ENCODE measurements around the gene ELP5.

ELP5 gene, protein sequence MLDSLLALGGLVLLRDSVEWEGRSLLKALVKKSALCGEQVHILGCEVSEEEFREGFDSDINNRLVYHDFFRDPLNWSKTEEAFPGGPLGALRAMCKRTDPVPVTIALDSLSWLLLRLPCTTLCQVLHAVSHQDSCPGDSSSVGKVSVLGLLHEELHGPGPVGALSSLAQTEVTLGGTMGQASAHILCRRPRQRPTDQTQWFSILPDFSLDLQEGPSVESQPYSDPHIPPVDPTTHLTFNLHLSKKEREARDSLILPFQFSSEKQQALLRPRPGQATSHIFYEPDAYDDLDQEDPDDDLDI

DNA sequence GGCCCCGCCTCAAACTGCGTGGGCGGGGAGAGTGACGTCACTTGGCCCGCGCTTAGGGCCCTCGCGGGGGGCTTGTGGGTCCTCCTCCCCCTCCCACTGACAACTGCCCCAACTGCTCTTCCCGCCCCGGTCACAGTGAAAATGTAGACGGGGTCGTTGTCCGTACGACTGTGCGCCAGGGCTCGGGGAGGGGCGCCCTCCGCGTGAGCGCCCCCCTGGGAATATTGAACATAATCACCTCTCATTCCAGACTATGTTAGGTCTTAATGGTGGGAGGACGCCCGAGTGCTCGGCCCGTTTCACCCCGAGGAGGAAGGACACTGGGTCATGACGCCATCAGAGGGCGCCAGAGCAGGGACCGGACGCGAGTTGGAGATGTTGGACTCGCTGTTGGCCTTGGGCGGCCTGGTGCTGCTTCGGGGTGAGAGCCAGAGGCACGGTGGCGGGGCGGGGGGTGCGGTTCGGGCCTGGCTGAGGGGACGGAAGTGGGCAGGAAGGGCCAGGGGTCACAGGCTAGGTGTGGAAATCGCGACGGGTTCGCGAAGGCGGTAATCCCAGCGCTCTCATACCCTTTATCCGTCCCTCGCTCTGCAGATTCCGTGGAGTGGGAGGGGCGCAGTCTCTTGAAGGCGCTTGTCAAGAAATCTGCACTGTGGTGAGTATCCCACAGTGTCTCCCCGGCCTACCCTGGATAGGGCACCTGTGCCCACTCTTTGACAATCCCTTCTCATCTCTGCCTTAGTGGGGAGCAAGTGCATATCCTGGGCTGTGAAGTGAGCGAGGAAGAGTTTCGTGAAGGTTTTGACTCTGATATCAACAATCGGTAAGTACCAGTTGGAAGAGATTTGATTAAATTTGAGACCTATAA lies at the start of gene ELP5:
Gene ELP5, plus strand, starts transcription at position 40 of the 868 bp plus-strand sequence. Its CDS starts 336 bp downstream, at position 376.
- DNase-seq: peak; percentile 90

DNA sequence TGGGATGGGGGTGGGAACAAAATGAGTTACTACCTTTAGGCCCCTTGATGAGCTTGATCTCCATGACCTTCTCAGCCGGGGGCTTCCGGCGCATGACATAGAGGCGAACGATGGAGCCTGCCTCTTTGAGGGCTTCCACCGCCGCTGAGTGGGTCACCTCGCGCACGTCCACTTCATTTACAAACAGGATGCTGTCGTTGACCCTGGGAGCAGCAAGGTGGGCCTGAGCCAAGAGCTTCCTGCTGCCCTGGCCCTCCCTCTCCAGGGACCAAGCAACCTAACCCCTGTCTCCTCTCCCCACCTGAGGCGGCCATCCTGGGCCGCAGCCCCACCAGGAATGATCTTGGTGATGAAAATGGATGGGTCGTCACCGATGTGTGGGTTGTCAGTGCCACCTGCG lies 48.6 kb upstream of the ELP5 start:
- no peak for DNase-seq

DNA sequence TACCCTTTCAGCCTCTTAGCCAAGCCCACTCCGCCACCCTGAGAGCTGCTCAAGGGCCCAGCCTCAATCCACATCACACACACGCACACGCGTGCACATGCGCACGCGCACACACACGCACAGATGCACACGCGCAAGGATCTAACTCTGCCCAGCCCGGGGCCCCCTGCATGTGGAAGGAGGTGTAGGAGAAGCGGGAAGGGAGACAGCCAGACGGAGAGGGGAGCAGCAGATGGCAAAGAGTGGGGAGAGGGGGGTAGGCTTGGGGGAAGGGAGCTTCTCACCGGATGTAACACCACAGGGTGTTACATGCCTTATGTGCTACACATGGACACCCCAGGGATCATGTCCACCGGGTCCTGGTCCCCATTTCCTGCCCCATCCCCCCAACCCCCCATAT lies 47.7 kb upstream of the ELP5 start:
- no peak for DNase-seq

DNA sequence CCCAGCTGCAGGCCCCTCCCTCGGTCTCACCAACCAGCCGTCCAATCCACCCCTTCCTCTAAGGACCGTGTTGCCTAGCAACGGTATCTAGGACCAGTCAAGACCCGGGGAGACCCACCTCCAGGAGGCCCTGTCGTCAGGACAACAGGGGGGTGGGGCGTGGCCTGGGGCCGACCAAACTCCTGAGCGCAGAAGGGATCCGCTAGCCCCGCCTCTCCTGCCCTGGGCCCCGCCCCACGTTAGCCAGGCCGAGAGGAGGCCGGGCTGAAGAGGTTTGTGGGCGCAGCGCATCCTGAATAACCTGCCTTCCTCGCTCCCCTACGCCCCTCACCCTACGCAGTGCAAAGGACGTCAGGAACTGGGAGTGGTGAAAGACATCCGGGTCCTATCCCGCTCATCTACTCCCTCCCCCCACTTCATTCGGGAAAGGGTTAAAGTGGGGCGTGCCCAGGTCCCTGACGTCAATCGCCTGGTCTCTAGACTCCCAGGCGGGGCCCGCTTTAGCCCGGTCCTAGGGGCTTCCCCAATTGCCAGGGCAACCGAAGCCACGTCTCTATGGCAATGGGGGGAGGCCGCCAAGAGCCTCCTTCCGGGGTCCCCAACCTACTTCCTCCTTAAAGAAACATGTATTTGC lies 47.1 kb upstream of the ELP5 start:
- peak; percentile 97 for DNase-seq

DNA sequence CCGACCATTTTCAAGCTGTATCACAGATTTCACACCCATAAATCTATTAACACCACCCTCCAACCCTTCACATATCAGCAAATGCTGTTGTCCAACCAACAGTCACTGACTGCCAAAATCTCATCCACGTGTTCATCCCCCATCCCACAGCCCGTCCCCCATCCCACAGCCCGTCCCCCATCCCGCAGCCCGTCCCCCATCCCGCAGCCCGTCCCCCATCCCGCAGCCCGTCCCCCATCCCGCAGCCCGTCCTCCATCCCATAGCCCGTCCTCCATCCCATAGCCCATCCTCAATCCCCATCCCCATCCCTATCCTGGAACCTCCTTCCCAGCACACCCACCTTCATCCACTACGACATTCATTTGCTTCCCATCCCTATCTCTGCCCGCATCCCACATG lies 46.5 kb upstream of the ELP5 start:
- DNase-seq: no peak

DNA sequence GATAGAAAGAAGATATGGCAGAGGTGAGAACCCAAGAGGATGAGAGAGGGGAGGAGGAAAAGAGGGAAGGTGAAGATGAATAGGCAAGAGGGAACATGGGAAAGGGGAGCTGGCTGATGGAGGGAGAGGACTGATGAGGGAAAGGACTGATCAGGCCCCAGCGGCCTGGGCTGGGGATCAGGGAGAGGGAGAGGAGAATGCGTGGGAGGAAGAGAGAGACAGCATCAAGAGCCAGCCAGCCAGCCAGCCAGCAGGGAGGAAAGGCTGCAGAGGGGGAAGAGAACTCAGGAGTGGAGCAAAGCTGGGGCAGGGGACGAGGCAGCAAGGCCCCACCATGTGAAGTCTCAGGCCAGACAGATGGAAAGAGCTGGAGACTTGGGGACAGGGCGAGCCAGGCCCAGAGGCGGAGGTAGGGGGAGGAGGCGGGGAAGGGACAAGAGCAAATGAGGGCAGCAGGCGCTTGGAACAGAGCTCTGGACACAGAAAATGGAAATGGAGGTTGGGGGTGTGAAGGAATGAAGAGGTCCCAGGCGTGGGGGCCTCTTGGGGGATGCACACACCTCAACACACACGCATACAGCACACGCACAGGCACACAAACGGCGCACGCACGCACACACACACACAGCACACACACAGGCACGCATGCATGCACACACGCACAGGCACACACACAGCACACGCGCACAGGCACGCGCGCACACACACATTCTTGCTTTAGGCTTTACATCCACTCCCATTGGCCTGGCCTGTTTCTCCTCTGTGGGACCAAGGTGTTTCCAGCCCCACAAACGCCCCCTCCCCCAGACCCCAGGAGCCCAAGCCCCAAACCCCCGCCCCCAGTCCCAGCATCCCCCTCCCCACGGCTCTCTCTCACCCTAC lies 44.7 kb upstream of the ELP5 start:
- no peak for DNase-seq

DNA sequence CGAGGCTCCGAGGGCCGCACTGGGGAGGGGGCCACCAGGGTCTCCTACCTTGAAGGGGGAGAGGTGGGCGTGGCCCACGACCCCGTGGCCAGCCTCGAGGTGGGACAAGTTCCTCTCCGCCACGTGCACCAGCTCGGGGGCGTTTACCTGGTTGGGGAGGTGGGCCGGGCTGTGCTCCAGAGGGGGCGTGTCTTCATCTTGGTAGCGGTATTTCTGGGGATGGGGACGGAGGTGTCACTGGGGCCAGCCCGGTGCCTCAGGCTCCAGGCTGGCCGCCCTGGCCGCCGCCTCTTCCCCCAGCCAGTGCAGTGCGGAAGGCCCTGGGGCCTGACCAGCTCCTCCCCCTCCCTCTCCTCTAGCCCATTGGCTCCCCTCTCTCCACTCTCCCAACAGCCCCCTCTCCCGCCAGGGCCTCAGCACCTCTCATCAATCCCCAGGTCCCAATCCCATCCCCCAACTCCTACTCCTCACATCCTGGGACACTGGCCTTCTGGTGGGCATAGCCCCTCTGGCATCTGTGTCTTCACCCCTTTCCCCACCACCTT lies 43.9 kb upstream of the ELP5 start:
- DNase-seq: no peak

DNA sequence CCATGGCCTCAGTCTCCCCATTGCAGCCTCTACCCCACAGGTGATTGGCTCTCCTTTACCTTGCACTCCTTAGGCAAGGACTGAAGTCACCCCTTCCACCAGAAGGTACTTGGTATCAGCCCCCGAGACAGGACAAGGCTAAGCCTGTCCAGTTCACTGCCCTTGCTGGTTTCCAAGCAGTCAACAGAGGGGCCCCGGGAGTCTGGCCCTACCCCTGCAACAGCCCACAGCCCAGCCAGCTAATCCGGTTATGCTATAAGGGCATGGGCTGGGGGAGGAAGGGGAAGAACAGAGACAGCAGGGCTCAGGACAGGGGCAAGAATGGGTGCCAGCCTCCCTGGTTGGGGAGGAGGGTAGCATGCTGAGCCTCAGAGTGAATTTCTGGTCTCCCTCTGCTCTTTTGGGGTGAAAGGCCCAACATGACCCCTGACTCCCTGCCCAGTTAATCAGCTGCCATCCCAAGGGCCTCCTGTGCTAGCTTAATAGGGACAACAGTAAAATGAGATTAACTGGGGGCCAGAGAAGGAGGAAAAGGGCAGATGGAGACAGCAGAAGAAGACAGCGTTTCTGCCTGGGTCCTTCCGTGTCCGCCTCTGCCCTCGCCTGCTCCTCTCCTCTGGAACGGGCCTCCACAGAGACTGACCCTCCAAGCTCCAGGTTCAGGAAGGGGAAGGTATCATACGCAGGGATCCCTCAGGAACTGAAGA lies 43.1 kb upstream of the ELP5 start:
- DNase-seq: no peak

DNA sequence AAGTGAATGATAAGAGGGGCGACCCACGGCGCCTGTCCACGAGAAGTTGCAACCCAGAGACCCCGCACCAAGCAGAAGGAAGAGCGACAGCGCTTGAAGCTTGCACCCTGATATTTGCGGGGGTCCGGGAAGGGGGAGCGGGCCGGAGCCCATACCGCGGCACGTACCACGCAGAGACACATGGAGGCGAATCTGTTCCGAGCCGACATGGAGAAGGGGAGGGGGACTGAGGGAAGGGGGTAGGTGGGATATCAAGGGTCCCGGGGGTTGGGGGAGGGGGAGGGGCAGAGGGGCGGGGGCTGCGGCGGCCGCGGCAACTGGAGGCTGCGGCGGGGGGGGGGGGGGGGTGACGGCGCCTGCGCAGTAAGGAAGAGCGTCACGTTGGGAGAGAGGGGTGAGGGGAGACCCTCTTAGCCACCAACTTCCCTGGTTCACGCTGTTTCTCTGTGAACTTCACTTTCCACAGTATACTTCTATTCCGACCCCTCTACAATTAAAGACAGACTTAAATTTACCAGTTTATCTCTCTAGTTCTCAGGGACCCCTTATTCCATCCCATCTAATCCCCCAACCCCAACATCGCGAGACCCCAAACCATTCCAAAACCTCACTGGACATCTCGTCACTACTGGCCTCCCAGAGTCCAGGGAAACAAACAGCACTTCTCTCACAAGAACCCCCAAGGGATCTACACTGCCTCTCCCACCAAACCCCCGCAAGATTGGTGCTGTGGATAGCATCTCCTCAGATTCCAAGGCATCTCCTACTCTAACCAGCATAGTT lies 40.3 kb upstream of the ELP5 start:
- no peak for DNase-seq

DNA sequence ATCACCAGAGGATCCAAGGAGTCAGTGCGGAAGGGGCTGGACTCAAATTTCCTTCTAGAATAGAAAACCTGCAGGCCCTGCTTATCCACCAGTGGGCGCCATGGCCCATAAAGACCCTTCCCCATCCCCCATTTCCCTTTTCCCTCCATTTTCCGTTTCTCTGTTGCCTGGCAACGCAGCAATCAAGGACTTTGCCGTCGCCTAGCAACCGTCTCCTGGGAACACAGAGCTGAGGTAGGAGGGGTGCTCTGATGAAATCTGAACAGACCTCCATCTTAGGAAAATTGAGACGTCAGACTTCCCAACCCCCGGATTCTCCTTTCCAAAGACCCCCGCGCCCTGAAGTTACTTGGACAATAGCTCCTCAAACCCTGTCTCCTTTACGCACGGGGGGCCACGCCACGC lies 38.1 kb upstream of the ELP5 start:
- DNase-seq: peak; percentile 98

DNA sequence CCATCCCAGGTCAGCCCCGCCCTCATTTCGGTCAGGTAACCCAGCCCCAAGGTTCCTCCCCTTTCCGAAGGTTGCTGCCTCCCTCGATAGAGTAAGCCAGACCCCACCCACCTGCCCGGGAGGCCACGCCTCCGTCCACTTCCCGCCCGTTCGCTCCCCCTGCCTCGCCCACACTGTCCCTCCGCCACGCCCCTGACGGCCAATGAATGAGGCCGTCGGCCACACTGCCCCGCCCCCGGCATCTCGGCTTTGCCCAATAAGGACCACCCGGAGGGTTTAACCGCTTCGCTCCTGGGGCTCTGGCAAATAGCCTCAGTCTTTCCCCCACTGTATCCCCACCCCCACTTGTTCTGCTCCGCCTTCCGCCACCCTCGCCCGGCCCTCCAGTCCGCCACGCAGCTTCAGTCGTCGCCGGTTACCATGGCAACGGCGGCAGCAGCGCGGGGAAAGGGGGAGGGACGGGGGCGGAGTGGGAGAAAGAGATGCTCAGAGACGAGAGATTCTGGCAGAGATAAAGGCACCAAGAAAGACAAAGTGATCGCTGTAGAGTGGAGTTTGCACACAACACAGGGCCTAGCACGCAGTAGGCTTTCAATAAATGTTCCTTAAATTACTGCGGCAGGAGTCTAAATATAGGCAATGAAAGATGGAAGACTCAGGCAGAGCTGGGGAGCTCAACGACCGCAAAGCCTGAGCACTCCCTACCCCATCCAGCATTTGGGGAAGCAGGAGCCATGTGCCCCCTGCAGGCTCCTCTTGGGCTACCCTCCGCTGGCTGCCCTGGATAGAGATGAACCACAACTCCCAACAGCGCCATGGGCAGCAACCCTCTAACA lies 37.5 kb upstream of the ELP5 start:
- DNase-seq: peak; percentile 99

DNA sequence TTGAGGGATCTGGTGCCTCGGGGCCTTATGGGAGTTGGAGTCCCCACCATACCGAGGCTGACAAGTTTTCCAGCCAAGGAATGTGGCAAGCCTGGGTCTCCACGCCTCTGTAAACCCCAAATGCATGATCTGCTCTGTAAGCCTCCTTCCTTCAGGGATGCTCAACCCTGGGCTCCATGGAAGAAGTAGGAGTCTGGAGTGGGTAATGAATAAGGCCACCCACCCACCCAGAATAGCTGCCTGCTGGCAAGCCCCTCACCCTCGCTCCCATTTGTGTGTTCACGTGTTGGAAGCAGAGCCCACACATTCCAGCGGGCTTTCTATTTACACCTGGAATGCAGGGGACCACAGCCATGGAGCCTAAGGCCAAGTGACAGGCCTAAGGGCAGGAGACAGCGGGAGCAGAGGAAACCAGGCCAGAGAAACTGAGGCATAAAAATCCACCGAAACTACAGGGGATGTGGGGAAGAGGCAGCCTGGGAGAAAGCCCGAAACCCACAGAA lies 36.8 kb upstream of the ELP5 start:
- DNase-seq: no peak

DNA sequence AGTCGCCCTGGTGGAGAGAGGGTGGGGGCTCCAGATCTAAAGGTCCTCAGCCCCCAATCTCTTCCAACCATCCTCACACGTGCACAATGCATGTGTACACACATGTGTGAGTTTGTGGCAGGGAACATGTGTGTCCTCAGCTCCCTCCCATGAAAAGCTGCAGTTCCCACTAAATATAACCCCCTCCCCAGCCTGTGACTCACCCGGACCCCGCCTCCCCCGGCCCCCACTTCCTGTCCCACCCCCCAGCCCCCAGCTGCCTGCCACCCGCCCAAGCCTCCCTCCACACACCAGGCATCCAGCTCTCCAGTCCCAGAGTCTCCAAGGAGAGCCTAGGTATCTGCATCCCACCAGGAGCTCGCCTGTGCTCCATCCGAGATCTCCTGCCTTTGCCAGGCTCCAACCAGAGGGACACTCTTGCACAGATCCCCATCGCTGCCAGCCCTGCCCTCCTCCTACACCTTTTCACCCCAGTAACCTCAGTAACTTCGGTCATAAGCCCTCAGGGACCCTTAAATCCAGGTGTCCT lies 36.3 kb upstream of the ELP5 start:
- DNase-seq: no peak

DNA sequence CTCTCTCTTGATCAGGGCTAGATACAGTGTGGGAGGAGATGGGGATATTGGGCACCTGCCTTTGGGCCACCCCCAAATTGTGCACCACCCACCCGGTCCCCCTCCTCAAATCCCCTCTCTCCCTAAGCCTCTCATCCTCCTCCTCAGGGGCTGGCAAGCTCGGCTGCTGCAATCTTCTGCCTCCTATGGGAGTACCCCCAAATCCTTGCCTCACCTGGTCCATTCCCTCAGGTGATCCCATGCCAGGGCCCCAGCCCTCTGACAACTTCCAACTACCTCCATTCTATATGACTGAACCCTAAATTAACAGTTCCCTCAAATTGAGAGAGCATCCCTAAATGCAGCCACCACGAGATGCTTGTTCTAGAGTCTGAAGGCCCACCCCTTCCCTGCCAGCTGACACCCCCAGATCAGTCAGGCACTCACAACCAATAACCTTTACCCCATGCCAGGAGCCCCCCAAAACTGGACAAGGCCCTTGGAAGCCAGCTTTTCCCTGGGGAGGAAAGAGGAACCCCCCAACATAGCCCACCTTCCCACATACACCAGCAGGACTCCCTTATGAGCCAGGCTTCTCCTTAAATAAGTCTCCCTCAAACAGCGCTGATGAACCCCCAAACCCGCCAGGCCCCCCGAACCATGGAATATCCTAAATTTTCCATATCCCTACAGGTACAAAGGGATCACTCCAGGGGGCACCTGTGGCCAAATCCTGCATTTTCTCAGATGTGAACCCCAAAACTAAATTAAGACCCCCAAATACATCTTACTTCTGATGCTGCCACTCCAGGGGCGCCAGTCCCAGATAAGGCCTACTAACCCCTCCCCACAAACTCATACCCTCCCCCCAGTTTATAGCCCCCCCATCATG lies 35.5 kb upstream of the ELP5 start:
- no peak for DNase-seq

DNA sequence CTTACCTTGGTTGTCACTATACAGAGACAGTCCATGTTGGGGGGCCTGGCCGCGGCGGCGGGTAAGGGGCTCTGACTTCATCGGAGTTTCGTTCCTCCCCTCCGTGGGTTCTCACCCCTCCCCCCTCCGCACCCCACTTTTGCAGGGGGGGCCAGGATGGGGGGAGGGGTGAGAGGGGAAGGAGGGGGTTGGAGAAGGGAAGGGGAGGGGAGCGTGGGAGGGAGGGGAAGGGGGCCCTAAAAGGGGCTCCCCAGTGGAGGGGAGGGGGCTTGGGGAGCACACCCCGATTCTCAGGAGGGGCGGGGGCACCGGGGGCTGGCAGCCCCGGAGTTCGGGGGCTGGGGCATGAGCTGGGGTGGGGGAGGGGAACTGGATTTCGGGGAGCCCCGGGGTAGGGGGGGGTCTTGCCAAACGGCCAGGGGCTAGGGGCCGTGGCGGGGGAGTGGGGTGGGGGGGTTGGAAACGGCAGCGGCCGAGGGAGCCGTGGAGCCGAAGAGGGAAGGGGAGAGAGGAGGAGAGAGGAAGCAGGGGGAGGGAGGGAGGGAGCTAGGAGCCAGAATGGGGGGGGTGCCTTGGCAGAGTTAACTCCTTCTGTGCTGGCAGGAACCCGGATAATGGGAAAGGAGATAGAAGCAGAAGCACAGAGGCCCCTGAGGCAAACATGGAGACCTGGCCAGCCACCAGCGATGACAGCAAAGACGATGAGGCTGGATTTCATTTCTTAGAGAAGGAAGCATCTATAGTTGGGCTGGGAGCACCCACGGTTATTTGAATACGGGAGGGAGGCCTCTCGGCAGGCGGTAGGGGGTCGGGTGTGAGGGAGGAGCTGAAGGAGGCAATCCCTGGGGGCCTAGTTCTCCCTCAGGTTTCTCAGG lies 34.7 kb upstream of the ELP5 start:
- peak; percentile 62 for DNase-seq

DNA sequence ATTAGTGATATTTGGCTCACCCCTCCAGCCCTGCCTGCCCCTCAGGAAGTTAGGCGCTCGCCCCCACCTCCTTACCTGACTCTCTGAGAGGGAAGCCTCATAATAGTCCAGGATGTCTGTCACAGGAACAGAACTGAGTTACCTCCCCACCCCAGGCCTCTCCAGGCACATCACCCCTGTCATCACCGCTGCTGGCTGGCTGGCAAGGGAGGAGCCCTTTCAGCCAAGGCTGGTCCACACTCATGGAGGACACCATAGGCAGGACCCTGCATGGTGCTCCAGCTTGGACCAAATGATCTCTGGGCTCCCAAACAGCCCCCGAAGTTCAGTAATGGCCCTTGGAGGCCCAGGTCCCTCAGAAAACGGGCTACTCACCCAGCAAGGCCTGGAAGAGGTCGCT lies 33.8 kb upstream of the ELP5 start:
- DNase-seq: no peak

DNA sequence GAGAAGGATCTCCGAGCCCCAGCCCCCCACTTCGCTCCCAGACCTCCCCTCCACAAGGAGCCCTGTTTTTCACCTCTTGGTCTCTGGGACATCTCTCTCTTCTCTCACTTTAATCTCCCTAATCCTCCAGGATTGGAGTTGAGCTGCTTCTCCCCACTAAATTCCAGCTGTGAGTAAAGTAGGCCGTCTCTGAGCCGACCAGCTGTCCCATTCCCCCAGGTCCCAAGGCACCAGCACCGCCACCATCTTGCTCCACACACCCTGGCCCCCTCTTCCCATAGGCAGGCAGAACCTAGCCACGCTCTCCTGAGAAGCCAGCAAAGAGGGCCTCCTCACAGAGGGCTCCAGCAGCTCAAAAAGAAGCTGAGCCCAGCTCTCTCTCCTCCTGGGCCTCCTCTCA lies 33.3 kb upstream of the ELP5 start:
- DNase-seq: no peak

All from NCI-H1436 (cell line).